Naive B cell (primary cell): ENCODE data around the gene KHNYN. TPM values are rescaled to one million over a fixed set of nuclear protein-coding genes. Genes with fewer than 3 reads are reported as not detected.
A peak's percentile ranks its signal among the peaks of the same experiment; 100 is the strongest.

Experiments used
- ATAC-seq, 2 donors: fragments of 150-1000 bp; cut with Tn5 transposase; 2 replicates each; pipeline ENCODE4 v1.10.0; 2021; ENCODE audit warnings: low read depth in 2 of 2, mild to moderate bottlenecking in 2 of 2, moderate library complexity in 2 of 2
- DNase-seq: peaks from one replicate; pipeline ENCODE4 v3.0.0; 2022
- H3K27ac Mint-ChIP-seq, 6 donors: one replicate each; pipeline ENCODE4 v1.8.0; 2020 to 2022; ENCODE audit warnings: mild to moderate bottlenecking in 6 of 6, mixed read lengths in 6 of 6, moderate library complexity in 5 of 6, inconsistent platforms in 2 of 6
- H3K27me3 Mint-ChIP-seq, 3 donors: one replicate each; pipeline ENCODE4 v1.8.0; 2021 to 2022; ENCODE audit warnings: mixed read lengths in 3 of 3, mild to moderate bottlenecking in 1 of 3
- H3K36me3 Mint-ChIP-seq, 2 donors: one replicate each; pipeline ENCODE4 v1.8.0; 2020 to 2022; ENCODE audit warnings: mixed read lengths in 2 of 2, inconsistent platforms in 1 of 2, mild to moderate bottlenecking in 1 of 2
- H3K4me1 Mint-ChIP-seq, 3 donors: one replicate each; pipeline ENCODE4 v1.8.0; 2020 to 2022; ENCODE audit warnings: mixed read lengths in 3 of 3, inconsistent platforms in 1 of 3, mild to moderate bottlenecking in 1 of 3, moderate library complexity in 1 of 3
- H3K4me3 Mint-ChIP-seq, 8 donors: one replicate each; pipeline ENCODE4 v1.8.0; 2020 to 2022; ENCODE audit warnings: mild to moderate bottlenecking in 8 of 8, mixed read lengths in 8 of 8, moderate library complexity in 8 of 8, inconsistent platforms in 2 of 8
- H3K9me3 Mint-ChIP-seq, 7 donors: one replicate each; pipeline ENCODE4 v1.8.0; 2020 to 2022; ENCODE audit warnings: mixed read lengths in 7 of 7, mild to moderate bottlenecking in 5 of 7, inconsistent platforms in 2 of 7, moderate library complexity in 1 of 7
- polyA plus RNA-seq, 6 donors: library from polyadenylated mRNA; unstranded; fragments of 300-500 nt; fragmentation: Illumina TruSeq; gene quantifications; one replicate each; pipeline ENCODE4 v1.2.3, GENCODE V29; 2021; ENCODE audit warnings: low read depth in 6 of 6

Gene KHNYN
- polyA plus RNA-seq, 6 donors from 2014 or later = 22.8 to 39.8 (median 24.0) TPM

DNA sequence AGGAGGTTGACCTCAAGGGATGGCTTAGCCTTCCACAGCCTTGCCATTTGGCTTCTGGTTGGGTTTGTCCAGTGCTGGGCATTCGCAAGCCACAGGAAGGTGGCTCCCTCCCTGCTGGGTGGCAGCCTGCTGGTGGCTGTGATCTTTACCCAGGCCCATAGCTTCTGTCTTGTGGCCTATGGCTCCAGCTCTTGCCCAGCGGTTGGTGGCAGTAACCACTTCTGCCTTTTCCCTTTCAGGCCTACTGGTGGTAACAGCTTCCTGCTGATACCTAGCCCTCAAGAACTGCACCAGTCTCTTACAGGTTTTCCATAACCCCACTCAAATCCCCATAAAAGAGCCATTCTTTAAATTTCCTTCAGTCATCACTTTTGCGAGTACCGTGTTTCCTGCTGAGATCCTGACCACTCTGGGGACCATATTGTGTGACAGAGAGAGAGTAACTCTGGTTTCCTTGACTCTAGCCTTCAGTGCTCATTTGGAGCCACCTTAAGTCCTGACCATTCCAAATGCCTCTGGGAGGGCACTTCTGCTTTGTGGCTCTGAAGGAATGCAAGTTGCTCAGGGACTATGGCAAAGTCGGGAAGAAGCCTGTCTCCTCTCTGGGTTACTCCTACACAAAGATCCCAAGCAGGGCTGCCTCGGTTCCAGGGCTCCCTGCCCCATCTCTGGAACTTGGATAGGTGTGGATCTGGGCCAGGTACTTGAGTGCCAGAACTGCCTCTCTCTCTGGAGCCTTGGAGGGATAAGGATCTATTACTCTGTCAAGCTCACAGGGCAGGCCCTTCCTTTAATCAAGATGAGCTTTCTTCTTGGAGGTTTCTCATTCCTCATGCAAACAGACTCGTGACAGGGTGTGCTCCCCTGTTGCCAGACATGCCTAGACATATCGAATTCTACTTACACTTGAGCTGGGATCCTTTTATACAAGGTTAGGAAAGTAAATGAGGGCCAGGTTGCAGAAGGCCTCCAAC, 33.9 kb upstream of the KHNYN start:
- Mint-ChIP-seq H3K4me3 (peak overlapping the region in 2 of 8 donors; percentile 17 to 30), H3K9me3 (peaks cover 0 to 1% (median 0%) of the 10 kb centered on the region in 7 donors), H3K27me3 (peaks cover 15 to 31% (median 26%) of the 10 kb centered on the region in 3 donors), H3K27ac (peak overlapping the region in 1 of 6 donors; percentile 15), H3K4me1 (peaks cover 10 to 13% (median 13%) of the 10 kb centered on the region in 3 donors), H3K36me3 (no peaks in the 10 kb centered on the region)
- no peak for DNase-seq
- peak; percentile 23 to 29 for ATAC-seq

DNA sequence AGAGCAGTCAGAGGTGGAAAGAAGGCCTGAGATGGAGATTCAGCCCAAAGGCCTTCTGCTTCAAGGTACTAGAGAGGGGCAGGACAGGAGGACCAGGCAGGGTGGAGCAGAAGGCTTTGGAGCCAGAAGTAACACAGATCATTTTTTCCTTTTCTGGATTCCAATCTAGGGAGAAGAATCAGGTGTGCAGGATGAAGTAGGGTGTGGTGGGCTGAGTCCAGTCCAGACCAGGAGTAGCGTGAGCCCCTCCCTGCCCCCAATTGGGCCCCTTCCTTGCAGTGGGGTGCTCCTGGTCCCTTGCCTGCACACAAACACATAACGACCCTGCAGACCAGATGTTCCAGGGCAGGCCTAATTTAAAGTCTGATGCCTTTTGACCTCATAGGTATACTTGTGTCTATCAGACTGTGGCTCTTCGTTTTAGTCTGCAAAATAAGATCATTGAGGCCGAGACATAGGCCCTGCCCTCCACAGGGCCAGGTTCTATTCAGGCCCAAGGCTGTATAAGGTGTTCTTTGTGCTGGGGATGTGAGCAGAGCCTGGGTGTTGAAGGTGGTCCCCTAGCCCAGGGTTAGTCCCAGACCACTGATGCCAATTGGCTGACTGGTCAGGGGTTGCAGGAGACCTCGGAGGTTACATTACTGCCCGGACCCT, 32.0 kb upstream of the KHNYN start:
- H3K36me3 Mint-ChIP-seq = peaks cover 0 to 6% of the 10 kb centered on the region in 2 donors
- H3K9me3 Mint-ChIP-seq = no peaks in the 10 kb centered on the region
- peak overlapping the region in 1 of 6 donors; percentile 52 for H3K27ac Mint-ChIP-seq
- no peak for DNase-seq
- peaks cover 10 to 13% (median 13%) of the 10 kb centered on the region in 3 donors for H3K4me1 Mint-ChIP-seq
- H3K27me3 Mint-ChIP-seq = peaks cover 10 to 29% (median 25%) of the 10 kb centered on the region in 3 donors
- no peak for ATAC-seq
- H3K4me3 Mint-ChIP-seq = peak overlapping the region in 7 of 8 donors; percentile 1 to 74 (median 51)

DNA sequence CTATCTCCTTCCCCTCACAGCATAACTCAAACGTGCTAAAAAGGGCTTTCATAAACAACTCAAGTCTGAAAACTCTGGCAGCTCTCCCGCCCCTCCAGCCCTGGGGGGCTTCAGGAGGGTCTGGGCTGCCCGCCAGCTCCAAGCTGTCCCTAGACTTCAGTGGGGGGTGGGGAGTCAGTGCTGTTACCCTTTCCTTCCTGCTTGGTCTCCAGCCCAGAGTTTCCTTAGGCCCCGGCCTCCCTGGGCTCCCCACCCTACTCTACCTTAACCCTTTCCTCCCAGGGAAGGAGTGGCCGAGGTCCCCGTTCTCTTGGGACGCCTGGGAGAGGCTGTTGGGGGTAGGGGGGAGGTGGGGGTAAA, 31.5 kb upstream of the KHNYN start:
- no peak overlapping the region for H3K27ac Mint-ChIP-seq
- peaks cover 10 to 13% (median 13%) of the 10 kb centered on the region in 3 donors for H3K4me1 Mint-ChIP-seq
- H3K4me3 Mint-ChIP-seq = peak overlapping the region in 2 of 8 donors; percentile 6 to 22
- DNase-seq (no peak), ATAC-seq (no peak)
- peaks cover 10 to 30% (median 28%) of the 10 kb centered on the region in 3 donors for H3K27me3 Mint-ChIP-seq
- H3K36me3 Mint-ChIP-seq = peaks cover 0 to 6% of the 10 kb centered on the region in 2 donors
- no peaks in the 10 kb centered on the region for H3K9me3 Mint-ChIP-seq

DNA sequence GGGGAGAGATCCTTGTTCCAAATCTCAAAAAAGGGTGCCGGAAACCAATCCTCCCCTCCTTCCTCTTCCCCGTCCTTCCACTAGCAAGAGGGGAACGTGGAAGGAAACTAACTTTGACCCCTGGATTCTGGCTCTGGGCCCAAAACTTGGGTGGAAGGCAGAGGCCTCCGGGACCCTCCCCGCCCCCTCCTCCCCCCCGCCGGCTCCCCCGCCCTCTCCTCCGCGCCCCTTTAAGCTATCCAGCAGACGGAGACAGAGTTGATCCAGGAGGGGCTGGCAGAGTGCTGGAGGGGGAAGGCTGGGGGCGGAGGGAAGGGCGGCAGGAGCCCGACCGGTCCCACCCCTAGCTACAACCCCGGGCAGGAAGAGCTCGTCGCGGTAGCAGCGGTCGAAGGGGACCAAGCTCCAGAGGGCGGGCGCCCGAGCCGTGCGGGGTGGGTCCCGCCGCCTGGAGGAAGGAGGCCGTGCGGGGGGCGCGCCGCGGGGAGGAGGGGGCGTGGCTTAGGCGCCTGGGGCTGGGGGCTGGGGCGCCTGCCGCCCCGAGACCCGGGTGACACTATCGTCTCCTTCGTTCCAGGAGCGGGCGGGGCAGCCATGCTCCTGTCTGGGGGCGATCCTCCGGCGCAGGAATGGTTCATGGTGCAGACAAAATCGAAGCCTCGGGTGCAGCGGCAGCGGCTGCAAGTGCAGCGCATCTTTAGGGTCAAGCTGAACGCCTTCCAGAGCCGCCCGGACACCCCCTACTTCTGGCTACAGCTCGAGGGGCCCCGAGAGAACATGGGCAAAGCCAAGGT, 30.9 kb upstream of the KHNYN start, which contains the start of gene NYNRIN:
NYNRIN (plus strand) TSS at position 351 of the 794 bp plus-strand sequence; CDS start at position 595, 244 bp downstream.
- Mint-ChIP-seq H3K9me3 (no peaks in the 10 kb centered on the region), H3K27me3 (peaks cover 10 to 36% (median 31%) of the 10 kb centered on the region in 3 donors), H3K4me3 (peak within 1 kb of the TSS; percentile 55 to 89 (median 84)), H3K4me1 (peaks cover 10 to 13% (median 13%) of the 10 kb centered on the region in 3 donors), H3K36me3 (peaks cover 0 to 6% of the 10 kb centered on the region in 2 donors), H3K27ac (peak within 1 kb of the TSS in 3 of 6 donors; percentile 55 to 64 (median 57))
- ATAC-seq = peak; percentile 83
- DNase-seq = peak; percentile 44

DNA sequence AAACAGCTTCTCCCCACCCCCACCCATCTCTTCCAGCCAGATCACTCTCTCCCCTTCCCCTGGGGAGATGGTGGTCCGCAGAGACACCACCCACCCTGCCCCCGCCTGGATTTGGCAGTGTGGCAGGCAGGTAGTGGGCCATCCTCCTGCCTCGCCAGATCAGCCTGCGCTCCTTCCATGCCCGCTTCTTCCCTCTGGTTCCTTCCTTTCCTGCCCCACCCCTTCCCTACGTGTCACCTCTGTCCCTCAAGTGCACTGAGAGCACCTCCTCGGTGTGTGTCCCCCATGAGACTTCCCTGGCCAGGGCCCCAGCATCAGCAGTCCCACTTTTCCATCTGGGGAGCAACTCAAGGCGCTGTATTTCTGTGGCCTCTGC, 30.3 kb upstream of the KHNYN start:
- DNase-seq = no peak
- H3K9me3 Mint-ChIP-seq = no peaks in the 10 kb centered on the region
- H3K27me3 Mint-ChIP-seq = peaks cover 13 to 42% (median 37%) of the 10 kb centered on the region in 3 donors
- peak overlapping the region in 3 of 6 donors; percentile 55 to 64 (median 57) for H3K27ac Mint-ChIP-seq
- peaks cover 0 to 6% of the 10 kb centered on the region in 2 donors for H3K36me3 Mint-ChIP-seq
- no peak for ATAC-seq
- H3K4me3 Mint-ChIP-seq = peak overlapping the region; percentile 55 to 89 (median 82)
- peaks cover 10 to 13% (median 13%) of the 10 kb centered on the region in 3 donors for H3K4me1 Mint-ChIP-seq

DNA sequence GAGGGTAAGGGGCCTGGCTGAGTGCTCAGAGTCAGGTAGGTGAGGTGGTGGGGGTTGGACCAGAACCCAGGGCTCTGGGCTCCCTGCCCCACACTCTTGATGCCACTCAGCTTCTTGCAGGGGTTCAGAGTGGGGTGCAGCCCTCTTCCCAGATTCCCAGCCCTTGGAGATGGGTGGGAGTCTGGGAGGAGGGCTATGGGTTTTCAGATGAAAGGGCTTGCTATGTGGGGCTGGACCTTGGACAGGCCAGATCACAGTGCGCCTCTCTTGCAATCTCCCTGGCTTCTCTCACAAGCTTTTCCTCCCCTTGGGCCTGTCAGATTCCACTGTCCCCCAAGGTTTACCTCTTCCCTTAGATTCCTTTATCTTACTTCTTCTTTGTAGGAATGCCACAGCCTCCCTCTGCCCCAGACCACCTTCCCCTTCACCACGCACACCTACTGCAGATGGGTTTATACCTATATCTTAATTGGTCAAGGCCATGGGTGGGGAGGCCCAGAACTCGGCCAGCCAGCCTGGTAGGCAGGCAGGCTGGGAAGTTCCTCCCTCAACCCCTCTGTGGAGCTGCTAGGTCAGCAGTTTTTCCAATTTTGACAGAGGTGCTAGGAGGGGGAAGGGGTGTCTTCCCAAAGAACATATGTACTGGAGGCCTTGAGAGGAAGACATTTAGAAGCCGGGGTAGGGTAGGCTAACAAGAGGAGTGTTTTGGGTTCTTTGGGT, 29.6 kb upstream of the KHNYN start:
- H3K4me3 Mint-ChIP-seq = peak overlapping the region in 7 of 8 donors; percentile 55 to 89 (median 82)
- ATAC-seq = no peak

DNA sequence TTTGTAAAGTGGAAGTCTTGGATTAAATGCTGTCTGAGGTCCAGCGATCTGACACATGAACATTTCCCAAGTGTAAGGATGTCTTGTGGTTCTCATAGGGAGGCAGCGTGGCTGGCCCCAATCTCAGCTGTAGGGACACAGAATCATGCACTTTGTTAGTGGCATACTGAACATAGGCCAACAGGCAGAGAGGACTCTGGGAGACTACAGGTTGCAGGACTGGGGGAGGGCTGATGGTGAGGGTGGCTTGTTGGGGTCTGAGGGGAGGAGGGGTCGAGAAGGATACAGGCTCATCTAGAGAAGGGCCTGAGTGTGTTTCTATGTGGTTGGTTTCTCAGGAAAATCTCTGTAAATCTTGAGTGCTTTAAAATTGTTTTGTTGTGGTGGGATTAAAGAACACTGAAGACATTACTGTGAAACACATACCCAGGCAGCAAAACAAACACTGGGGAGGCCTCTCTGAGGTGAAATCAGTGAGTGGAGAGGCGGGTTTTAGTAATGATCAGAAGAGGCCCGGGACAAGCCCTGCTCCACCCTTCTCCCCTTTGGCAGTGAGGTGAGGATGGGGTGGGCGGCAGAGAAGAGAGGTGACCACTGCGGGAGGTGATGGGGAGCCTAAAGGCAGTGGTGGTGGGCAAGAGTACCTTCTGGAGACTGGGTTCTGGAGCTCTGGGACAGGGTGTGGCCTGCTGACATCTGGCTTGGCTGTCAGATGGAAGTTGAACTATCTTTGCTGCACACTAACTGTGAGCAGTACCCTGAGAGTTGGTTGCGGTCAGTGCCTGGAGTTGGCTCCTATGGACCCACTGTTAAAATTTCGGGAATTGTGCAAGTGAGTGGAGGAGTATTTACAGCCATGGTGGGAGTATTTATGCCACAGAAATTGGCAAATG, 27.7 kb upstream of the KHNYN start:
- DNase-seq = no peak
- Mint-ChIP-seq H3K4me1 (peaks cover 10 to 13% (median 12%) of the 10 kb centered on the region in 3 donors), H3K4me3 (peak overlapping the region in 1 of 8 donors; percentile 23), H3K27me3 (peaks cover 19 to 54% (median 53%) of the 10 kb centered on the region in 3 donors), H3K36me3 (peaks cover 0 to 6% of the 10 kb centered on the region in 2 donors), H3K9me3 (no peaks in the 10 kb centered on the region), H3K27ac (peak overlapping the region in 2 of 6 donors; percentile 59 to 69)
- no peak for ATAC-seq

More for the DNA sequence above, 29.6 kb upstream of the KHNYN start:
- peaks cover 10 to 13% (median 13%) of the 10 kb centered on the region in 3 donors for H3K4me1 Mint-ChIP-seq
- no peak for DNase-seq
- H3K9me3 Mint-ChIP-seq = no peaks in the 10 kb centered on the region
- H3K27ac Mint-ChIP-seq = no peak overlapping the region
- peaks cover 19 to 44% (median 43%) of the 10 kb centered on the region in 3 donors for H3K27me3 Mint-ChIP-seq
- peaks cover 0 to 6% of the 10 kb centered on the region in 2 donors for H3K36me3 Mint-ChIP-seq

DNA sequence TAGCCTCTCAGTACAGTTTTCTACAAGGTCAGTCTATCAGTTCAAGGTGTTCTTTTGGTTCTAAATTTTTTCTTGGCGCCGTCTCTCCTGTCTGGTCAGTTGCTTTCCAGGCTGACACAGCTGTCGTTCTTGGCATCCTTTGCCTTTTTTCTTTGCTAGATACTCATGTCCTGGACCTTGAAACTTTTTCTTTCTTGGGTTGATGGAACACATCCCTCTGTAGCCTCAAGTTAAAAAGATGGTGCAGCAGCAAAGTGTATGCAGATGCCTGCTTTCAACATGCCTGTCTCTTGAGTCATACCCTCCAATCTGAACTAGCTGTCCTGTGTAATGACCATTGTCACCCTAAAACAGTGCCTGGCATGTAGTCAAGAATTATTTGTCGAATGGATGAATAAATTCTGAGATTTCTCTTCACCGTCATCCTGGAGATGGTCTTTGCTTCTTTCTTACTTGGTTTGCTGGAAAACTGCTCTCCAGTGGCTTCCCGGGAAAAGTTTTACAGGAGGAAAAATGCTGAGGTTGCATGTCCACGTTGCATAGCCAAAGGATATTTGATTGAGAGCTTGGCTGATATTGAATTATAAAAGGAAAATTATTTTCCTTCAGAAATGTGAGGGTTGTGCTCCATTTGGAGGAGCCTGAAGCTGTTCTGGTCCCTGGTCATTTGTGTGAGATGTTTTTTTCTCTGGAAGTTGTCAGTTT, 26.3 kb upstream of the KHNYN start:
- peaks cover 0 to 6% of the 10 kb centered on the region in 2 donors for H3K36me3 Mint-ChIP-seq
- DNase-seq (no peak), ATAC-seq (no peak)
- no peak overlapping the region for H3K4me3 Mint-ChIP-seq
- H3K4me1 Mint-ChIP-seq = peaks cover 10 to 13% (median 12%) of the 10 kb centered on the region in 3 donors
- H3K27ac Mint-ChIP-seq = peak overlapping the region in 1 of 6 donors; percentile 64
- no peaks in the 10 kb centered on the region for H3K9me3 Mint-ChIP-seq
- H3K27me3 Mint-ChIP-seq = peaks cover 19 to 59% (median 55%) of the 10 kb centered on the region in 3 donors

DNA sequence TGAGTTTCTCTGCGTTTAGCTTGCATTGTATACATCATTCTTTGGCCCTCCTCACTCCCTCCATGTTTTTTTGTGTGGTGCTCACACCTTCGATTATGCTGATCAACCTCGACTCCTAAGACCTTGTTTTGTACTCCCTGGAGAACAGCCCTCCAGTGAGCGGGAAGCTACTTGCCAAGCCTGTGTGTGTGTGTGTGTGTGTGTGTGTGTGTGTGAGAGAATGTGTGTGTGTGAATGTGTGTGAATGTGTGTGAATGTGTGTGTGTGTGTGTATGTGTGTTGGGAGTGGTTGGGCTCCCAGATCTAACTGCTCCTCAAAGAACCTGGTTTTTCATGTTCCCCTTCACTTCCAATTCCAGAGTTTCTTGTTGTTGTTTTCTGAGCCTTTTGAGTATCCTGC, 24.9 kb upstream of the KHNYN start:
- H3K36me3 Mint-ChIP-seq = peaks cover 0 to 6% of the 10 kb centered on the region in 2 donors
- H3K4me3 Mint-ChIP-seq = no peak overlapping the region
- H3K4me1 Mint-ChIP-seq = peaks cover 4 to 6% (median 4%) of the 10 kb centered on the region in 3 donors
- H3K9me3 Mint-ChIP-seq = no peaks in the 10 kb centered on the region
- peak overlapping the region in 1 of 6 donors; percentile 2 for H3K27ac Mint-ChIP-seq
- peaks cover 19 to 52% (median 49%) of the 10 kb centered on the region in 3 donors for H3K27me3 Mint-ChIP-seq
- DNase-seq (no peak), ATAC-seq (no peak)

DNA sequence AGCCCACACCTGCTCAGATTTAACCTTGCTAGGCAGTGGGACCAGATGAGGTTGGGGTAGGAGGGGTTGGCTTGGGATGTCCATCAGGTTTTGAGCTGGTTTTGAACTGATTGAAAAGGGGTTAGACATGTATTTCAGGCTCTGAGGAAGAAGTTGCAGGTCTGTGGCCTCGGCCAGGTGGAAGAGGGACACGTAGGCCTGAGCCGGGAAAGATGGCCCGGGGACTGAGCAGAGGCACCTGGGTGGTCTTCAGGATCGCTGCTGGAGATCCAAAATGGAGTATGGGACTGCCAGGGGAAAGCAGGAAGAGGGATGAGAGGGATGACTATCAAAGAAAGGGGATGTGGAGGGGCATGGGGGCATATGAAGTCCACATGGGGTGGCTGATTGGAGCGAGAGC, 23.3 kb upstream of the KHNYN start:
- Mint-ChIP-seq H3K27me3 (peaks cover 12 to 41% (median 40%) of the 10 kb centered on the region in 3 donors), H3K36me3 (peaks cover 0 to 3% of the 10 kb centered on the region in 2 donors)
- no peak for DNase-seq

More for the DNA sequence above, 23.3 kb upstream of the KHNYN start:
- Mint-ChIP-seq H3K9me3 (no peaks in the 10 kb centered on the region), H3K4me3 (peak overlapping the region in 1 of 8 donors; percentile 59), H3K4me1 (no peaks in the 10 kb centered on the region), H3K27ac (peak overlapping the region in 1 of 6 donors; percentile 82)
- no peak for ATAC-seq
